ENCODE data around the gene GABARAP.

Gene GABARAP

DNA sequence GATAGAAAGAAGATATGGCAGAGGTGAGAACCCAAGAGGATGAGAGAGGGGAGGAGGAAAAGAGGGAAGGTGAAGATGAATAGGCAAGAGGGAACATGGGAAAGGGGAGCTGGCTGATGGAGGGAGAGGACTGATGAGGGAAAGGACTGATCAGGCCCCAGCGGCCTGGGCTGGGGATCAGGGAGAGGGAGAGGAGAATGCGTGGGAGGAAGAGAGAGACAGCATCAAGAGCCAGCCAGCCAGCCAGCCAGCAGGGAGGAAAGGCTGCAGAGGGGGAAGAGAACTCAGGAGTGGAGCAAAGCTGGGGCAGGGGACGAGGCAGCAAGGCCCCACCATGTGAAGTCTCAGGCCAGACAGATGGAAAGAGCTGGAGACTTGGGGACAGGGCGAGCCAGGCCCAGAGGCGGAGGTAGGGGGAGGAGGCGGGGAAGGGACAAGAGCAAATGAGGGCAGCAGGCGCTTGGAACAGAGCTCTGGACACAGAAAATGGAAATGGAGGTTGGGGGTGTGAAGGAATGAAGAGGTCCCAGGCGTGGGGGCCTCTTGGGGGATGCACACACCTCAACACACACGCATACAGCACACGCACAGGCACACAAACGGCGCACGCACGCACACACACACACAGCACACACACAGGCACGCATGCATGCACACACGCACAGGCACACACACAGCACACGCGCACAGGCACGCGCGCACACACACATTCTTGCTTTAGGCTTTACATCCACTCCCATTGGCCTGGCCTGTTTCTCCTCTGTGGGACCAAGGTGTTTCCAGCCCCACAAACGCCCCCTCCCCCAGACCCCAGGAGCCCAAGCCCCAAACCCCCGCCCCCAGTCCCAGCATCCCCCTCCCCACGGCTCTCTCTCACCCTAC, 34.9 kb downstream of the GABARAP start:
- DNase-seq (ENCODE audit: low read depth): no peak

GRCh38 chr17:7205561-7205960, 36.7 kb downstream of the GABARAP start:
- DNase-seq (ENCODE audit: low read depth): no peak

- DNase-seq (ENCODE audit: low read depth): peak; percentile 89
Observed at GRCh38 chr17:7204828-7205461, 37.3 kb downstream of the GABARAP start.

GRCh38 chr17:7204336-7204735, 37.9 kb downstream of the GABARAP start:
- no peak for DNase-seq (ENCODE audit: low read depth)

- DNase-seq (ENCODE audit: low read depth): no peak
Observed at GRCh38 chr17:7203391-7203790, 38.9 kb downstream of the GABARAP start.

DNA sequence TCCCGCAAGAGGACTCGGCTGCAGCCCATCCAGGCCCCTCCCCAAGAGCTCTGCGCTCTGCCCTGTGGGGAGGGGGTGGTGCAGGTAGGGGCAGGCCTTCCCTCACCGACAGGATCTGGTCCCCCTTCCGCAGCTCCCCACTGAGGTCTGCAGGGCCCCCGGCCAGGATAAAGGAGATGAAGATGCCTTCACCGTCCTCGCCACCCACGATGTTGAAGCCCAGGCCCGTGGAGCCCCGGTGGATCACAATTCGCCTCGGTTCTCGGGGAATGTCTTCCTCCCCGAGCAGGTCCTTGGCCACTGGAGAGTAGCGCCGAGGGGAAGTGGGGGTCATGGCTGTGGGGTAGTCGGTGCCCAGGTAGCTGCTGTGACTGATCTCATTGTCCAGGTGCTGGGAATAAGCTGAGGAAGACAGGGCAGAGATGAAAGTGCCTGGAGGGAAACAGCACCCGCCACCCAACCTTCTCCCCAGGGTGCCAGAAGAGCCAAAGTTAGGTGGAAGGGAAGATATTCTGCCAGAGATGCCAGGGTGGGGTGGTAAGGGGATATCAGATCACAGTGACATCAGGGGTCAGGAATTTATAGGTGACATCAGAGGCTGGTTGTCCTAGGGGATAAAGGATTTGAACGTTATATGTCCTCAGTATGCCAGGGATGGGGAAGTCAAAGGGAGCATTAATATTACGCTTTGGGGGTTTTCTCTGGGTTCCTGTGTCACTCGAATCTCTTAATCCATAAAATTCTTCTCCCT, 45.4 kb downstream of the GABARAP start:
- no peak for DNase-seq (ENCODE audit: low read depth)

GRCh38 chr17:7195971-7196370, 46.3 kb downstream of the GABARAP start:
- DNase-seq (ENCODE audit: low read depth): no peak

DNA sequence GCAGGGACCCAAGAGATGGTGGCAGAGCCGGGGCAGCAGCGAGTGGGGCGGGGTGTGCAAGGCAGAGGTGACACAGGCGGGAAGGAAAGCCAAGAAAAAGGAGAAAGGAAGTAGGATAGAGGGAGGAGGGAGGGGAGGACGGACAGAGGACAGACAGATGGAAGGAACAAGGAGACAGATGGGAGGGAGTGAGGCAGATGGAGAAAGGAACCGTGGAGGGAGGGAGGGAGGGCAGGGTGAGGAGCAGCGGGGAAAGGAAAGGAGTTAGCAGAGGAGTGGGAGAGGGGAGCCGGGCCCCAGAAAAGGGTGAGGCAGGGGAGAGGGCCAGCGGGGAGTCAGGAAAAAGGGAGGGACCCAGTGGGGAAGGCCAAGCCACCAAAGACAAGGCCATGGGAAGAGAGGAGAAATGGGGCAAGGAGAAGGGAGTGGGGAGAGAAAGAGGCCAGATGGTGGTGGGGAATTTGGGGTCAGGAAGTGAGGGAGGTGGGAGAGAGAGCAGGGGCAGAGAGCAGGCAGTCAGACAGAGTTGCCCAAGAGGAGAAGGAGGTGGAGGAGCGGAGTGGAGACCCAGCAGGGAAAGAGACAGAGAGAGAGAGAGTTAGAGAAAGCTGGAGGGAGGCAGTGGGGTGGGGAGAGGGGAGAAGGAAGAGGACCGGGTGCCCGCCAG, 49.8 kb downstream of the GABARAP start:
- DNase-seq (ENCODE audit: low read depth): no peak

DNA sequence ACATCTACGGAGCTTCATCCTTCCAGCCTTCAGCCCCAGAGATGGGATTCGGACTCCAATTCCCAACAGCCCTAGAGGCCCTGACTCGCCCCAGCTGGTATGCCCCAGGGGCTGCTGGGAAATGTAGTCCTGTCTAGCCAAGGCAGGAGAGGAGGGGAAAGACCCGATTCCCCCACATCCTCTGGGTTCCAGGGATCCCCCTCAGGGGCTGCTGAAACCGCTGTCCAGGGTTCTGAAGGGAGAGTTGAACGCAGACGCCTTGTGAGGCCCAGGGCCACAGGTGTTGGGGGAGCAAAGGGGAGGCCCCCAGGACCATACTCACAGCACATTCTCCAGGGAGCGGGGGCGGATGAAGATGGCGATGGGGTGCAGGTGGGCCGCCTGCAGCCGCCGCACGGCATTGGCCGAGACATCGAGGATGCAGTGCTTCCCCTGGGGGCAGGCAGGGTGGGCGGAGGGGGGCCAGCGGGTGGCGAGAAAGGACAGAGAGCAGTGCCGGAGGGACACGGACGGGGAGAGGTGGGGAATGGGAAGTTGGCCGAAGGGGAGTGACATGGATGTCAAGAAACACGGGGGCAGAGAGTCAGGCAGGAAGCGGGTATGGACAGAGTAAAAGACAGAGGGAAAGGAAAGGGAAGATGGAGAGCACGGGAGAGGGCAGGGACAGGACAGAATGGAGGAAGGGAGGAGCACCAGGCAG, 50.5 kb downstream of the GABARAP start:
- no peak for DNase-seq (ENCODE audit: low read depth)

DNA sequence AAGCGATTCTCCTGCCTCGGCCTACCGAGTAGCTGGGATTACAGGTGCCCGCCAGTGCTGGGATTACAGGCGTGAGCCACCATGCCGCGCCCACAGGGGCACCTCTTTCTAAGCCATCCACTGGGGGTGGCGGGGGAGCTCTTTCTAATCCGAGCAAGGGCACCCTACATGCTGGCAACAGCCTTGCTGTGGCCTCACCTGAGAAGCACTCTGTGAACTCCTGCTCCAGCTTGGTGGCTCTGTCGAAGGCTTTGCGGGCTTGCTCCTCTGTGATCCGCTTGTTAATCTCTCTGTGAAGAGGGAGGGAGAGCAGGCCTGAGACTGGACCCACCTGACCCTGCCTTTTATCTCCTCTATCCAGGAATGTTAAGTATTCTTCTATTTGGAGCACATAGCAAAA, 51.2 kb downstream of the GABARAP start:
- DNase-seq (ENCODE audit: low read depth): no peak

DNA sequence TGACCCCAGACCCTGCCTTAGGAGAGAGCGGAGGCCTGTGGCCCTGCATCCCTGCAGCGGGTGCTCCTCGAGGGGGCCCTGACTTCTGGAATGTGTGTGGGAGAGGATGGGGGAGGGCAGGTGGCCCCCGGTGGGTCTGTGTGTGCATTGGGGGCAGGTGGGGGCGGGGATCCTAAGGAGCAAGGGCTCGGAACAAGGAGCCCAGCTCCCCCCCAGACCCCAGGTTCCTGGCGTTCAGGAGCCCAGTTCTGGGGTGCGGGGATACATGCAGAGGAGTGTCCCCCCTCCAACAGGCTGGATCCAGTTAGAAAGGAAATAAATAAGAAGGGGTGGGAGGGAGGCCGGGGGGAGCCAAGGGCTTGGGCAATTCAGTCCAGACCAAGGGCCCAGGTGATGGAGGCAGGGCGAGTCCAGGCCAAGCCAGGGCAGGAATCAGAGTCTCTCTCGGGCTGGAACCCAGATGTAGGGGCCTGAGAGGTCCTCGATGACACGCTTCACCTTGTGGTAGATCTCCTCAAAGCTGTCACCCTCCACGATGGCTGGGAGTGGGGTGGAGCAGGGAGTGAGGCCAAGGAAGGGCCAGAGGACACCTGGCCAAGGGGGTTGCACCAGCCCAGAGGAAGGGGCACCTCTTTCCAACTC, 51.9 kb downstream of the GABARAP start:
- no peak for DNase-seq (ENCODE audit: low read depth)

All from activated T-cell treated with anti-CD3 and anti-CD28 coated beads for 48 hours (primary cell).